Diencephalon (tissue), 1 donor: ENCODE measurements around the gene ZNF829. TPM values are rescaled to one million over a fixed set of nuclear protein-coding genes. Genes with fewer than 3 reads are reported as not detected.

Source experiments
- small RNA-seq: library from RNA; depleted of rRNA; stranded (forward); fragments of <200 nt; gene quantifications from one replicate; pipeline ENCODE3, GENCODE V24; 2014
- total RNA-seq: library from RNA; depleted of rRNA; stranded (reverse); fragments of >200 nt; gene quantifications from one replicate; pipeline ENCODE4 v1.2.3, GENCODE V29; 2014

Gene ZNF829
- total RNA-seq, result 8.3 TPM

DNA sequence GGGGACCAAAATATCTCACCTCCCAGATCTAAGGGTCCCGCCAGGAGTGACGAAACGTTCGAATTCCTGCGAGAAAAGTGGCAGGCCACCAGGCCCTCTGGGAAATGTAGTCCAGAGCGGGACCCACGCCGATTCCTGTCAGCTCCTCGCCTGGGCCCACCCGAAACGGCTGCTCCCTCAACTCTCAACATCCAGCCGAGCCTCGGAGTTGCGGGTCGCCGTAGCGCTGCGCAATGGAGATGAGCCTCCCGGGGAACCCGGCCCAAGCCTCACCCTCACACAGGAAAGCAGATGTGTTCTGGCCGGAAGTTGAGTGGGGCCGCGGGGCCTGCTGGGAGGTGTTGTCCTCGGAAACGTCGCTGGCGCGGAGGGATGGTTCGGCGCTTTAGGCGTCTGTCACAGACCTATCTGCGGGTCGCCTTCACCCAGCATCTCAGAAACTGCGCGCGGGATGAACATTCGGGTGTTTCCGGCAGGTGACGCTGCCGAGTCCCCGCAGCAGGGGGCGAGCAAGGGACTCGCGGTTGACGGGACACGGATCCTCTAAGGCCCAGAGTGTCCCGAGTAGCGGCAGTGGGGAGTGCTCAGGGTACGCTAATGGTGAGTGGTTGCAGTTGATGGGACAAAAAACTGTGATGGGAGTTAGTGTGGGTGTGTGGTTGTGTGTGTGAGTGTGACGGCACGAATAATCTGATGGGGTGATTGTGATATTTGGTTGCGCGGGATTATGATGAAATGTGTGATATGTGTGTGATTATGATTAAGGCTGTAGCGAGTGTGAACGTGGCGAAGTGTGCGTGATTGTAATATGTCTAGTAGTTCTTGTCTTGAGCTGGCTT lies at the start of gene ZNF829, which contains the start of gene ZNF568:
TSS of gene ZNF829 (minus strand) at position 300 of the 839 bp plus-strand sequence. CDS start 1,124 bp downstream, outside the sequence.
TSS of gene ZNF568 (plus strand) at position 341 of the 839 bp plus-strand sequence. CDS start 6,439 bp downstream, outside the sequence.

DNA sequence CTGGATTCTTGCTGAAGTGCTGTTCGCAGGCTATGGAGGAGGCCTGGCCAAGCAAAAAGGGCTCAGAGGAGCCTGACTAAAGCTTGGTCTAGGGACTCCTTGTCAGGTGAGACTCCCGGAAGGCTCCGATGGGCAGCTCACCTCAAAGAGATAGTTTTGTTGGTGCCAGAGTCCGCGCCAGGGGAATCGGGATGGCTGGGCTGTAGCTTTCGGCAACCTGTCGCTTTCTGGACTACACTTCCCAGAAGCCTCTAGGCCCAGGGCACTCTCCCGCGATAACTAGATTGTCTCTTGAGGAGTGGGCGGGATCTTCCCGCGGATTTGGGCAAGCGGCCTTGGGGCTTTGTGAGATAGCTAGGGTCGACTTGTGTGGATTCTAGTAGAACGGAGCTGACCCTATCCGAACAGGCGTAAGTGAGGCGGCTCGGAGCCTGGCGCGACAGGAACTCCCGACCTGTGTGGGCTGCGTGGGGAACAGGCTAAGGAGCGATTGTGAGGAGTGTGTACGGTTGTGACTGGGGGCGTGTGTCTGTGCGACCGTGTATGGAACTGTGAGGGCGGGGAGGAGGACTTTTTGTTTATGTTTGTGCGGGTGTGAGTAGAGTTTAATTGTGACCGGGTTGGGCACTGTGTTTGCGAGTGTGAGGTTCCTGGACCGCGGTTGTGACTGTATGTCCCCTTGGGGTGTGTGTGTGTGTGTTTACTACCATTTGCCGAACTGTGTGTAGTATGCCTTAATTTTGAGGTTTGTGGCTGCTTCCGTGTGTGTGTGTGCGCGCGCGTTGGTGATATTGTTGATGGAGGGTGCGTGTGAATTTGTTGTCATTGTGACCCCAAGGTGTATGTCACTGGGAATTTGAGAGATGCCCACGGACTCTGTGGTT lies 65.3 kb downstream of the ZNF829 start, which contains the start of gene ZNF345:
TSS of gene ZNF345 (plus strand) at position 318 of the 884 bp plus-strand sequence. CDS start 25,955 bp downstream, outside the sequence.

Small RNA genes lying within 50 kb of the gene (small RNA-seq; reads per million reads assigned to genes)
- gene RF00019, result not detected

Other genes with a start within 250 kb of the ZNF829 start
- 42.2 TPM for gene ZNF461, start 249.5 kb downstream of the ZNF829 start, total RNA-seq
- gene ZNF567, start 228.7 kb downstream of the ZNF829 start, total RNA-seq, result 21.0 TPM
- 7.6 TPM for gene ZNF850, start 143.5 kb downstream of the ZNF829 start, total RNA-seq
- gene ZNF790, start 77.9 kb downstream of the ZNF829 start, total RNA-seq, result 21.5 TPM
- 22.8 TPM for gene ZNF345, start 65.4 kb downstream of the ZNF829 start, total RNA-seq
- gene ZNF568, start within 50 bp of the ZNF829 start, total RNA-seq, result 39.2 TPM
- gene ZNF420, start 162.1 kb upstream of the ZNF829 start, total RNA-seq, result 61.6 TPM